ENCODE measurements around the gene KIF24. TPM values are rescaled to one million over a fixed set of nuclear protein-coding genes. Genes with fewer than 3 reads are reported as not detected.

KIF24 gene
- total RNA-seq, 4 donors from 2014 or later, result 0.37 to 6.8 (median 1.1) TPM

GRCh38 chr9:34279411-34279810, 49.7 kb downstream of the KIF24 start:
- Histone ChIP-seq H3K9me3 (no peaks in the 10 kb centered on the region), H3K27ac (no peak overlapping the region), H3K36me3 (no peaks in the 10 kb centered on the region), H3K27me3 (no peaks in the 10 kb centered on the region), H3K4me3 (no peak overlapping the region), H3K4me1 (no peaks in the 10 kb centered on the region)
- TF ChIP-seq EP300 (IDR thresholded peaks at IDR 0.05; ENCODE audit: low read depth), result no peak
- no peak for TF ChIP-seq CTCF (IDR thresholded peaks at IDR 0.05)
- TF ChIP-seq POLR2A (IDR thresholded peaks at IDR 0.05), result no peak
- no peak for TF ChIP-seq POLR2AphosphoS5 (IDR thresholded peaks at IDR 0.05)
- in situ Hi-C loops (cut with MboI; ENCODE audit: low pct_ligation_motif_present in 1 of 4, low pct_unique_long_range_greater_than_20kb in 1 of 4, low sequenced_read_pairs in 3 of 4), result no loop called here
- intact Hi-C loops (cut with DNase I; ENCODE audit: low total_unique reads), result no loop called here
- 56% methylated on average over 3 of the region's 3 CpGs for WGBS, 2 donors (ENCODE audit: low coverage in 1 of 2)
- DNase-seq, result no peak

Small RNA genes within 50 kb of the gene (small RNA-seq; reads per million reads assigned to genes)
- 0 to 0.53 (median 0.07) reads per million in 4 donors for gene RNU2-50P

Other genes starting within 250 kb of the KIF24 start
- gene DCAF12, start 202.6 kb downstream of the KIF24 start, total RNA-seq, result 10 to 100 TPM; 22.1 to 29.7 (median 26.3) TPM
- 10 to 100 TPM; 13.5 to 37.8 (median 31.7) TPM for gene UBAP1, start 150.2 kb downstream of the KIF24 start, total RNA-seq
- gene NUDT2, start 301 bp upstream of the KIF24 start, total RNA-seq, result 10 to 100 TPM in 2 of 4 donors, 1 to 10 TPM in 2; 1.4 to 31.0 (median 9.7) TPM
- 100 to 1,000 TPM in 1 of 4 donors, 10 to 100 TPM in 3; 42.0 to 113 (median 66.3) TPM for gene MYORG, start 47.6 kb upstream of the KIF24 start, total RNA-seq
- gene FAM219A, start 129.3 kb upstream of the KIF24 start, total RNA-seq, result 10 to 100 TPM in 1 of 4 donors, 1 to 10 TPM in 3; 3.7 to 15.3 (median 8.0) TPM
- not detected for gene DNAI1, start 129.5 kb upstream of the KIF24 start, total RNA-seq
- 1 to 10 TPM in 2 of 4 donors, not detected in 2; 1.4 to 1.7 TPM for gene ENHO, start 193.7 kb upstream of the KIF24 start, total RNA-seq

Measured in transverse colon (tissue), 4 donors.